Left renal pelvis (tissue), 4 donors: ENCODE measurements around the gene TMPRSS15. TPM values are rescaled to one million over a fixed set of nuclear protein-coding genes. Genes with fewer than 3 reads are reported as not detected.

Source experiments
- DNase-seq, 4 donors: peaks; one replicate each; pipeline ENCODE4 v3.0.0-alpha.2; 2013; ENCODE audit warnings: low read depth in 4 of 4, low spot score in 3 of 4
- polyA plus RNA-seq, 4 donors: library from polyadenylated mRNA; unstranded; fragments of 120-200 nt; gene quantifications; one replicate each; pipeline ENCODE4 v1.2.1, GENCODE V29; 2013; ENCODE audit not compliant: insufficient read length in 4 of 4

The TMPRSS15 gene
- polyA plus RNA-seq, 4 donors: 0.07 to 0.72 (median 0.23) TPM

GRCh38 chr21:18248171-18248570, 155.4 kb downstream of the TMPRSS15 start:
- no peak for DNase-seq

- peak in 2 of 4 donors; percentile 27 to 29 for DNase-seq
Measured at GRCh38 chr21:18245464-18245967, 158.1 kb downstream of the TMPRSS15 start.

- peak in 1 of 4 donors; percentile 16 for DNase-seq
Measured at GRCh38 chr21:18244671-18245463, 158.7 kb downstream of the TMPRSS15 start, which contains the start of gene CHODL. Gene CHODL (plus strand): TSS chr21:18244833. CDS start chr21:18245224, 391 bp downstream.

- no peak for DNase-seq
Measured at GRCh38 chr21:18235545-18235944, 168.0 kb downstream of the TMPRSS15 start.

- no peak for DNase-seq
Measured at GRCh38 chr21:18228060-18228739, 175.4 kb downstream of the TMPRSS15 start.

GRCh38 chr21:18222346-18222745, 181.2 kb downstream of the TMPRSS15 start:
- DNase-seq: no peak

GRCh38 chr21:18220498-18220897, 183.1 kb downstream of the TMPRSS15 start:
- DNase-seq: no peak

Other genes starting within 250 kb of the TMPRSS15 start
- gene CHODL, start 159.0 kb downstream of the TMPRSS15 start, polyA plus RNA-seq: 10 to 100 TPM in 3 of 4 donors, 1 to 10 TPM in 1; 4.7 to 86.6 (median 37.6) TPM